Measurements from ENCODE around the gene C8A.

The C8A gene

DNA sequence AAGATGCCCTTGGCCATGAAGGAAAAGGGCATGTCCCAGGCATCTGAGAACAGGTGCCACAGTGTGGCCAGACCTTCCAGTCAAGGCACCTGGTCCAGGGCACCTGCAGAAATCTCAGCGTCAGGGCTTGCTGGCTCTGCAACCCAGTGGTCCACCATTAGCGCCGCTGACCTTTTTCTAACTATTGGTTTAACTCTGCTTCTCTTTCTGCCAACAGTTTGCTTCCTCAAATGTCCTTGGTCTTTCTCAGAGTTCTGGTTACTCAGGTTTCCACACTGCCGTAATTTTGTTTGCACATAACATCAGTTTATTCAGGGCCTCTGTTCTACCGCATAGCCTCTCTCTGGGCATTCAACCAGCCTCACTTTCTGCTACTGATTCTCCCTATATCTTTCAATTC lies 18.9 kb upstream of the C8A start:
- H3K4me3 ChIP-seq (ENCODE audit: low read length) = no peak overlapping the region
- no peak for DNase-seq (ENCODE audit: low read depth)
- TF ChIP-seq CTCF (IDR thresholded peaks at IDR 0.05; ENCODE audit: insufficient read depth, low read depth, low read length, missing control alignments) = no peak

GRCh38 chr1:56836359-56836758 lies 18.2 kb upstream of the C8A start:
- no peak for TF ChIP-seq CTCF (IDR thresholded peaks at IDR 0.05; ENCODE audit: insufficient read depth, low read depth, low read length, missing control alignments)
- DNase-seq (ENCODE audit: low read depth) = no peak
- no peak overlapping the region for H3K4me3 ChIP-seq (ENCODE audit: low read length)

DNA sequence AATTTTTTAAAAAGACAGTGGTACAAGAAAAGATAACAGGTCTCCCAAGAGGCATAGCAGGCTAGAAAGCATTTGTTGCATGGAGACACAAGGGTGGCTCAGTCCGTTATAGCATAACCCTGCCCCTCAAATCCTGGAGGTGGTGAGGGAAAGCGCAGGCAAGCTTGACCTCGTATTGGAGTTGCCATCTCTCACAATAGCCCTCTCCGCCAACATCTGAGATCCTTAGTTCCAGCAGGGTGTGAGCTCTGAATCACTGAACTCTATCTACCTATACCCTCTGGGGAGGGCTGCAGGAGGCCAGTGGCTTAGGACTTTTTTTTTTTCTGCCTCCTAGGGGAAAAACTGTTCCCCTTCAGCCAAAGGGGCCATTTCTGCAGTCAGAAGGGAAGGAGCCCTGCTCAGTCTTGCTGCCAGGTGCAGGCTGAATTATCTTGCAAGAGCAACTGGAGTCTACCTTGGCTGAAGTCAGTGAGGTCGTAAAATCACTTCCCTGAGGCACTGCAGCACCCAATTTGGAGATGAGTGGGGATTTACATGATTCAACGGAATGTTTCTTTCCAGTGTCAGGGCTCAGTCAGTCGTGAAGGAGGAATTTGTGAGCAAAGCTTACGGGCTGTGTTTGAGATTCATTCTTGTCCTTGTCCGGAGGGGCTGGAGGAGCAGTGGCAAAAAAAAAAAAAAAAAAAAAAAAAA lies 17.2 kb upstream of the C8A start:
- DNase-seq (ENCODE audit: low read depth) = no peak
- H3K4me3 ChIP-seq (ENCODE audit: low read length) = no peak overlapping the region
- no peak for TF ChIP-seq CTCF (IDR thresholded peaks at IDR 0.05; ENCODE audit: insufficient read depth, low read depth, low read length, missing control alignments)

GRCh38 chr1:56838759-56839158 lies 15.8 kb upstream of the C8A start:
- no peak overlapping the region for H3K4me3 ChIP-seq (ENCODE audit: low read length)
- no peak for DNase-seq (ENCODE audit: low read depth)
- TF ChIP-seq CTCF (IDR thresholded peaks at IDR 0.05; ENCODE audit: insufficient read depth, low read depth, low read length, missing control alignments) = no peak

DNA sequence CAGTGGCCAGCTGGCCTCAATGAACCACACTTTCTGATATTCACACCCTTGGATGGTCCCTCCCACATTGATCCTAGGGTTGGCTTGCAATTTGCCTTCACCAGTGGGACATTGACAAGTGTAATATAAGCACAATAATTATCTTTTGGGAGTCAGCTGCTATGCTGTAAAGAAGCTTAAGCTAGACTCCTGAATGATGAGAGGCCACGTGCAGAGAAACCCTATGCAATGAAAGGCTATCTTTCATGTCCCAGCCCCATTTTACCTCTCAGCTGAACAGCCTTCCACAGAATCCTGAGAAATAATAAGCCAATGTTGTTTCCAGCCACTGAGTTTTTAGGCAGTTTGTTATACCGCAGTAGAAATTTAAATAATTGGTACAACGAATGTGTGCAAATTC lies 11.1 kb upstream of the C8A start:
- TF ChIP-seq CTCF (IDR thresholded peaks at IDR 0.05; ENCODE audit: insufficient read depth, low read depth, low read length, missing control alignments) = no peak
- H3K4me3 ChIP-seq (ENCODE audit: low read length) = no peak overlapping the region
- DNase-seq (ENCODE audit: low read depth) = no peak

- no peak overlapping the region for H3K4me3 ChIP-seq (ENCODE audit: low read length)
- TF ChIP-seq CTCF (IDR thresholded peaks at IDR 0.05; ENCODE audit: insufficient read depth, low read depth, low read length, missing control alignments) = no peak
- no peak for DNase-seq (ENCODE audit: low read depth)
Measured at GRCh38 chr1:56844545-56845136, 10.0 kb upstream of the C8A start.

DNA sequence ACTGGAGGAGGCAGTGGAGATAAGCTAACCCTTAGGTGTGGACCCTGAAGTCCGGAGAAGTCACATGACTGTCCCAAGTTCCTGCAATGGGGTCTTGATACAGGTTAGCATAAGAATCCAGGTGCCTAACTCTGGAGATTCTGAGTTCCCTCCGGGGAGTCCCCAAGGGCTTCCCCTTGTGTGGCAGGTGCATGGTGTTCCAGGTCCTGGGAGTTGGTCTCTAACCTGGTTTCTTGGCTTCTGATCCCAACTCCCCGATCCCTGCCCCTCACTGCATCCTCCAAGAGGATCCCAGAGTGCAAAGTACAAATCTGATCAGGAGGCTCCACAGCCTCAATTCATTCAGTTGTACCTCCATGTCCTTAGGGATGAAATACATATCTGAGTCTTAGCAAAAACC lies 9.3 kb upstream of the C8A start:
- no peak overlapping the region for H3K4me3 ChIP-seq (ENCODE audit: low read length)
- DNase-seq (ENCODE audit: low read depth) = no peak
- TF ChIP-seq CTCF (IDR thresholded peaks at IDR 0.05; ENCODE audit: insufficient read depth, low read depth, low read length, missing control alignments) = no peak

Data from epithelial cell of esophagus (primary cell).